Immature natural killer cell (primary cell): ENCODE data around the gene FGF21. TPM values are rescaled to one million over a fixed set of nuclear protein-coding genes. Genes with fewer than 3 reads are reported as not detected.
A peak's percentile ranks its signal among the peaks of the same experiment; 100 is the strongest.
"Not testable (repeated sequence)": the region's sequence is repeated elsewhere in the genome, so short reads cannot be mapped to it uniquely, and the experiment has no call there.

ENCODE experiments used
- DNase-seq, 3 donors: peaks; one replicate each; pipeline ENCODE4 v3.0.0; 2022; ENCODE audit warnings: mixed read lengths in 1 of 3
- H3K27ac Mint-ChIP-seq, 6 donors: one replicate each; pipeline ENCODE4 v1.8.0; 2020; ENCODE audit warnings: mixed read lengths in 6 of 6, mild to moderate bottlenecking in 5 of 6, inconsistent platforms in 4 of 6, moderate library complexity in 3 of 6
- H3K27me3 Mint-ChIP-seq, 3 donors: one replicate each; pipeline ENCODE4 v1.8.0; 2020 to 2021; ENCODE audit warnings: low read depth in 3 of 3, mild to moderate bottlenecking in 3 of 3, mixed read lengths in 3 of 3, moderate library complexity in 3 of 3, inconsistent platforms in 1 of 3
- H3K36me3 Mint-ChIP-seq, 3 donors: one replicate each; pipeline ENCODE4 v1.8.0; 2020; ENCODE audit warnings: mixed read lengths in 3 of 3, inconsistent platforms in 2 of 3, mild to moderate bottlenecking in 2 of 3
- H3K4me1 Mint-ChIP-seq, 2 donors: one replicate each; pipeline ENCODE4 v1.8.0; 2020; ENCODE audit warnings: inconsistent platforms in 2 of 2, mild to moderate bottlenecking in 2 of 2, mixed read lengths in 2 of 2, moderate library complexity in 1 of 2
- H3K4me3 Mint-ChIP-seq, 5 donors: one replicate each; pipeline ENCODE4 v1.8.0; 2020; ENCODE audit warnings: mild to moderate bottlenecking in 5 of 5, mixed read lengths in 5 of 5, inconsistent platforms in 3 of 5, moderate library complexity in 3 of 5
- H3K9me3 Mint-ChIP-seq, 6 donors: one replicate each; pipeline ENCODE4 v1.8.0; 2020; ENCODE audit warnings: mild to moderate bottlenecking in 6 of 6, mixed read lengths in 6 of 6, inconsistent platforms in 4 of 6, moderate library complexity in 3 of 6
- polyA plus RNA-seq, 3 donors: library from polyadenylated mRNA; unstranded; fragments of 300-500 nt; fragmentation: Illumina TruSeq; gene quantifications; one replicate each; pipeline ENCODE4 v1.2.3, GENCODE V29; 2021

FGF21 gene
- not detected for polyA plus RNA-seq

- H3K27ac Mint-ChIP-seq = no peak within 1 kb of the TSS
- no peaks in the 10 kb centered on the region for H3K36me3 Mint-ChIP-seq
- H3K27me3 Mint-ChIP-seq = peaks cover 10 to 17% (median 12%) of the 10 kb centered on the region in 3 donors
- H3K9me3 Mint-ChIP-seq = peaks cover 0 to 2% (median 0%) of the 10 kb centered on the region in 6 donors
- DNase-seq = no peak
- H3K4me1 Mint-ChIP-seq = peaks cover 15 to 16% of the 10 kb centered on the region in 2 donors
- peak within 1 kb of the TSS in 1 of 5 donors; percentile 27 for H3K4me3 Mint-ChIP-seq
Observed at GRCh38 chr19:48755084-48755641, at the start of gene FGF21. Gene FGF21 (plus strand): TSS chr19:48755524. CDS start chr19:48756237, 713 bp downstream.

GRCh38 chr19:48708471-48708870, 46.9 kb upstream of the FGF21 start:
- no peak overlapping the region for H3K4me3 Mint-ChIP-seq
- H3K27me3 Mint-ChIP-seq = peaks cover 0 to 2% (median 0%) of the 10 kb centered on the region in 3 donors
- H3K4me1 Mint-ChIP-seq = peaks cover 0 to 2% of the 10 kb centered on the region in 2 donors
- no peak overlapping the region for H3K27ac Mint-ChIP-seq
- no peak for DNase-seq
- peaks cover 4 to 9% (median 4%) of the 10 kb centered on the region in 3 donors for H3K36me3 Mint-ChIP-seq
- no peaks in the 10 kb centered on the region for H3K9me3 Mint-ChIP-seq

GRCh38 chr19:48711106-48711662, 44.1 kb upstream of the FGF21 start:
- H3K9me3 Mint-ChIP-seq = no peaks in the 10 kb centered on the region
- H3K27ac Mint-ChIP-seq = no peak overlapping the region
- H3K4me1 Mint-ChIP-seq = peaks cover 11 to 14% of the 10 kb centered on the region in 2 donors
- no peak for DNase-seq
- H3K27me3 Mint-ChIP-seq = peaks cover 2 to 3% (median 3%) of the 10 kb centered on the region in 3 donors
- peak overlapping the region in 2 of 5 donors; percentile 18 to 25 for H3K4me3 Mint-ChIP-seq
- H3K36me3 Mint-ChIP-seq = peaks cover 4 to 5% (median 4%) of the 10 kb centered on the region in 3 donors

- Mint-ChIP-seq H3K4me3 (peak overlapping the region; percentile 78 to 86 (median 84)), H3K27me3 (peaks cover 2 to 4% (median 3%) of the 10 kb centered on the region in 3 donors), H3K4me1 (peaks cover 11 to 14% of the 10 kb centered on the region in 2 donors), H3K9me3 (no peaks in the 10 kb centered on the region), H3K36me3 (no peaks in the 10 kb centered on the region), H3K27ac (peak overlapping the region in 4 of 6 donors; percentile 7 to 78 (median 41))
- DNase-seq = no peak
Observed at GRCh38 chr19:48713041-48713863, 42.1 kb upstream of the FGF21 start.

GRCh38 chr19:48713864-48714755, 41.2 kb upstream of the FGF21 start:
- Mint-ChIP-seq H3K9me3 (no peaks in the 10 kb centered on the region), H3K36me3 (no peaks in the 10 kb centered on the region), H3K27ac (peak overlapping the region; percentile 43 to 88 (median 76)), H3K27me3 (peaks cover 2 to 4% (median 3%) of the 10 kb centered on the region in 3 donors), H3K4me3 (peak overlapping the region; percentile 78 to 86 (median 84)), H3K4me1 (peaks cover 11 to 14% of the 10 kb centered on the region in 2 donors)
- peak; percentile 98 to 99 (median 98) for DNase-seq

- H3K4me1 Mint-ChIP-seq = peaks cover 11 to 14% of the 10 kb centered on the region in 2 donors
- H3K9me3 Mint-ChIP-seq = no peaks in the 10 kb centered on the region
- no peaks in the 10 kb centered on the region for H3K36me3 Mint-ChIP-seq
- peak overlapping the region; percentile 43 to 88 (median 73) for H3K27ac Mint-ChIP-seq
- peaks cover 2 to 4% (median 3%) of the 10 kb centered on the region in 3 donors for H3K27me3 Mint-ChIP-seq
- no peak for DNase-seq
- H3K4me3 Mint-ChIP-seq = peak overlapping the region; percentile 74 to 86 (median 81)
Observed at GRCh38 chr19:48714759-48715675, 40.3 kb upstream of the FGF21 start.

GRCh38 chr19:48715681-48716171, 39.6 kb upstream of the FGF21 start:
- Mint-ChIP-seq H3K4me3 (peak overlapping the region in 3 of 5 donors; percentile 51 to 68 (median 60)), H3K27ac (no peak overlapping the region)

GRCh38 chr19:48716562-48717291, 38.6 kb upstream of the FGF21 start:
- Mint-ChIP-seq H3K27me3 (peaks cover 2 to 4% (median 3%) of the 10 kb centered on the region in 3 donors), H3K36me3 (no peaks in the 10 kb centered on the region), H3K9me3 (no peaks in the 10 kb centered on the region), H3K27ac (peak overlapping the region in 1 of 6 donors; percentile 45), H3K4me1 (peaks cover 19 to 25% of the 10 kb centered on the region in 2 donors), H3K4me3 (peak overlapping the region in 2 of 5 donors; percentile 17 to 71)
- no peak for DNase-seq

More at GRCh38 chr19:48715681-48716171, 39.6 kb upstream of the FGF21 start:
- no peak for DNase-seq
- peaks cover 2 to 4% (median 3%) of the 10 kb centered on the region in 3 donors for H3K27me3 Mint-ChIP-seq
- no peaks in the 10 kb centered on the region for H3K9me3 Mint-ChIP-seq
- H3K4me1 Mint-ChIP-seq = peaks cover 12 to 20% of the 10 kb centered on the region in 2 donors
- no peaks in the 10 kb centered on the region for H3K36me3 Mint-ChIP-seq

- not testable (repeated sequence) for H3K4me3 Mint-ChIP-seq, H3K27me3 Mint-ChIP-seq, H3K27ac Mint-ChIP-seq, DNase-seq, H3K9me3 Mint-ChIP-seq, H3K36me3 Mint-ChIP-seq
- H3K4me1 Mint-ChIP-seq = peaks cover 19 to 25% of the 10 kb centered on the region in 2 donors
Observed at GRCh38 chr19:48718106-48718505, 37.2 kb upstream of the FGF21 start.

- Mint-ChIP-seq H3K4me3 (peak overlapping the region in 1 of 5 donors; percentile 4), H3K36me3 (no peaks in the 10 kb centered on the region), H3K9me3 (no peaks in the 10 kb centered on the region), H3K27me3 (peaks cover 2 to 5% (median 4%) of the 10 kb centered on the region in 3 donors), H3K27ac (peak overlapping the region in 3 of 6 donors; percentile 67 to 78 (median 69)), H3K4me1 (peaks cover 17 to 23% of the 10 kb centered on the region in 2 donors)
- no peak for DNase-seq
Observed at GRCh38 chr19:48718711-48719231, 36.6 kb upstream of the FGF21 start.
